Smooth muscle cell (in vitro differentiated cells): ENCODE measurements around the gene KRT1. TPM values are rescaled to one million over a fixed set of nuclear protein-coding genes. Genes with fewer than 3 reads are reported as not detected.

ENCODE experiments used
- DNase-seq: peaks from one replicate; lab custom pipeline; 2025; ENCODE audit not compliant: unreplicated experiment; lab: John Stamatoyannopoulos, UW
- H2AFZ ChIP-seq: fragments of 200-600 bp; sonication (generic); 2 replicates; pipeline ENCODE4 v1.6.0; 2016; ENCODE audit warnings: antibody characterized with exemption, low read depth, mild to moderate bottlenecking
- H3F3A ChIP-seq: fragments of 200-600 bp; sonication (generic); 2 replicates; pipeline ENCODE4 v1.6.0; 2017; ENCODE audit warnings: antibody characterized with exemption, low read depth
- H3K27ac ChIP-seq: fragments of 200-600 bp; sonication (generic); 2 replicates; pipeline ENCODE4 v1.5.1; 2016; ENCODE audit warnings: low read depth, mild to moderate bottlenecking
- H3K27me3 ChIP-seq: fragments of 200-600 bp; sonication (generic); 2 replicates; pipeline ENCODE4 v1.6.1; 2016; ENCODE audit warnings: low read depth, mild to moderate bottlenecking
- H3K36me3 ChIP-seq: fragments of 200-600 bp; sonication (generic); 2 replicates; pipeline ENCODE4 v1.5.1; 2016; ENCODE audit warnings: low read depth
- H3K4me1 ChIP-seq: fragments of 200-600 bp; sonication (generic); 2 replicates; pipeline ENCODE4 v1.5.1; 2016; ENCODE audit warnings: low read depth
- H3K4me2 ChIP-seq: fragments of 200-600 bp; sonication (generic); 2 replicates; pipeline ENCODE4 v1.6.0; 2016; ENCODE audit warnings: mild to moderate bottlenecking
- H3K4me3 ChIP-seq: fragments of 200-600 bp; sonication (generic); 2 replicates; pipeline ENCODE4 v1.5.1; 2016; ENCODE audit warnings: mild to moderate bottlenecking
- H3K79me2 ChIP-seq: fragments of 200-600 bp; sonication (generic); 2 replicates; pipeline ENCODE4 v1.6.0; 2016; ENCODE audit warnings: low read depth, mild to moderate bottlenecking
- H3K9ac ChIP-seq: fragments of 200-600 bp; sonication (generic); 2 replicates; pipeline ENCODE4 v1.6.0; 2016; ENCODE audit warnings: low read depth
- H3K9me3 ChIP-seq: fragments of 200-600 bp; sonication (generic); replicated peaks from 2 replicates; pipeline ENCODE4 v1.5.1; 2016; ENCODE audit warnings: low read depth
- H4K20me1 ChIP-seq: fragments of 200-600 bp; sonication (generic); 2 replicates; pipeline ENCODE4 v1.6.0; 2016; ENCODE audit warnings: low read depth
- WGBS: methylation state at CpG from one replicate; pipeline ENCODE4 v1.1.7; 2016; ENCODE audit warnings: low lambda C conversion rate; 5-methylcytosine and 5-hydroxymethylcytosine counted together
- polyA plus RNA-seq: library from polyadenylated mRNA; unstranded; fragments of >200 nt; fragmentation: Nextera tagmentation; extraction: Ambion mirVana; gene quantifications from 2 replicates; pipeline ENCODE4 v1.2.1, GENCODE V29; 2016
- total RNA-seq: library from RNA; depleted of rRNA; stranded (reverse); fragments of >200 nt; gene quantifications from 2 replicates; pipeline ENCODE4 v1.2.3, GENCODE V29; 2014
- TF ChIP-seq, protein P1 (sequence below): fragments of 200-600 bp; sonication (generic); IDR thresholded peaks from 2 replicates; pipeline ENCODE4 v1.5.1; 2017; ENCODE audit warnings: borderline replicate concordance, mild to moderate bottlenecking, antibody characterized with exemption; ENCODE audit not compliant: insufficient read depth, poor library complexity, severe bottlenecking

KRT1 gene
- total and polyA plus RNA-seq, 2 experiments from 2014 or later, result 5.6 to 13.5 TPM

DNA sequence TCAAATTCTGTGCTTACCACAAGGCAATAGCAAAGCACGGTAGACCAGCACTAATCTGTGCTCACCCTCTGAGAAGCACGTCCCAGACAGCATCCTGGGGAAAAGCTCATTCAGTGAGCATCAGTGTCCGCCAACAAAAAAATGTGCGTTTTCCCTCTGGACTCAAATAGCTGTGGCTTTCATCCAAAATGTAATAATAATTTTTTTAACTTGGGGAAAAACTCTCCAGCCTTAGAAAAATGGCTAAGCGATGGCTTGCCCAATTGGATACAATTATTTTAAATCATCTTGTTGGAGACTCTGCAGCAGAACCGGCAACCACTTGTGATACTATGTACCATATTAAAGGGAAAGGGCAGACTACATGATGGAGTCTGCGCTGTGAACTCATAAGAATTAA, 24.3 kb upstream of the KRT1 start:
- Histone ChIP-seq H3K4me2 (no peak overlapping the region), H3K79me2 (no peaks in the 10 kb centered on the region), H3K27ac (no peak overlapping the region), H4K20me1 (no peaks in the 10 kb centered on the region), H3K4me1 (no peaks in the 10 kb centered on the region), H2AFZ (no peak overlapping the region), H3K9ac (no peak overlapping the region), H3K4me3 (no peak overlapping the region), H3K9me3 (no peaks in the 10 kb centered on the region), H3K36me3 (no peaks in the 10 kb centered on the region), H3F3A (no peaks in the 10 kb centered on the region), H3K27me3 (peaks cover 40% of the 10 kb centered on the region)
- TF ChIP-seq, protein P1, sequence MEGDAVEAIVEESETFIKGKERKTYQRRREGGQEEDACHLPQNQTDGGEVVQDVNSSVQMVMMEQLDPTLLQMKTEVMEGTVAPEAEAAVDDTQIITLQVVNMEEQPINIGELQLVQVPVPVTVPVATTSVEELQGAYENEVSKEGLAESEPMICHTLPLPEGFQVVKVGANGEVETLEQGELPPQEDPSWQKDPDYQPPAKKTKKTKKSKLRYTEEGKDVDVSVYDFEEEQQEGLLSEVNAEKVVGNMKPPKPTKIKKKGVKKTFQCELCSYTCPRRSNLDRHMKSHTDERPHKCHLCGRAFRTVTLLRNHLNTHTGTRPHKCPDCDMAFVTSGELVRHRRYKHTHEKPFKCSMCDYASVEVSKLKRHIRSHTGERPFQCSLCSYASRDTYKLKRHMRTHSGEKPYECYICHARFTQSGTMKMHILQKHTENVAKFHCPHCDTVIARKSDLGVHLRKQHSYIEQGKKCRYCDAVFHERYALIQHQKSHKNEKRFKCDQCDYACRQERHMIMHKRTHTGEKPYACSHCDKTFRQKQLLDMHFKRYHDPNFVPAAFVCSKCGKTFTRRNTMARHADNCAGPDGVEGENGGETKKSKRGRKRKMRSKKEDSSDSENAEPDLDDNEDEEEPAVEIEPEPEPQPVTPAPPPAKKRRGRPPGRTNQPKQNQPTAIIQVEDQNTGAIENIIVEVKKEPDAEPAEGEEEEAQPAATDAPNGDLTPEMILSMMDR, result no peak
- no peak for DNase-seq
- 90% methylated on average over 7 of the region's 7 CpGs for WGBS

DNA sequence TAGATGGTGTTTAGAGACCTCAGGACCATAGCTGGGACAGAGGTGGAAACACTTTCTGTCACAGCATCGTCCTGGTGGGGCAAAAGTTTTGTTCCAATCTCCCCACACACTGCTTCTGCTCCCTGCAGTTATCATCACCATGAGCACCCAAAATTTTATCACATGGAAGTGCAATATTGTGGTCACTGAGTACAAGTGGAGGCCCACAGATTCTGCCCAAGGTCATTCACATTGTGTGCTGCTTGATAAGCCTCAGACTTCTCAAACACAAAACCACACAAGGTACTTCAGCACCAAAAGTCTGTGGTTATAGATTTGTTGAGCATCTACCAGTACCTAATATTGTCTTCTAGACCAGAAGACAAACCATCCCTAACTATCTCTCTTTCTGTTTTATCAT, 23.7 kb upstream of the KRT1 start:
- H3K9me3 ChIP-seq, result no peaks in the 10 kb centered on the region
- H3K4me2 ChIP-seq, result no peak overlapping the region
- TF ChIP-seq, protein P1, result no peak
- H3F3A ChIP-seq, result no peaks in the 10 kb centered on the region
- H3K79me2 ChIP-seq, result no peaks in the 10 kb centered on the region
- H3K27me3 ChIP-seq, result peaks cover 41% of the 10 kb centered on the region
- H3K4me1 ChIP-seq, result no peaks in the 10 kb centered on the region
- H3K9ac ChIP-seq, result no peak overlapping the region
- H3K27ac ChIP-seq, result no peak overlapping the region
- no peaks in the 10 kb centered on the region for H3K36me3 ChIP-seq
- no peak overlapping the region for H3K4me3 ChIP-seq
- H2AFZ ChIP-seq, result no peak overlapping the region
- 57% methylated on average over 1 of the region's 1 CpG for WGBS
- no peak for DNase-seq
- H4K20me1 ChIP-seq, result no peaks in the 10 kb centered on the region

DNA sequence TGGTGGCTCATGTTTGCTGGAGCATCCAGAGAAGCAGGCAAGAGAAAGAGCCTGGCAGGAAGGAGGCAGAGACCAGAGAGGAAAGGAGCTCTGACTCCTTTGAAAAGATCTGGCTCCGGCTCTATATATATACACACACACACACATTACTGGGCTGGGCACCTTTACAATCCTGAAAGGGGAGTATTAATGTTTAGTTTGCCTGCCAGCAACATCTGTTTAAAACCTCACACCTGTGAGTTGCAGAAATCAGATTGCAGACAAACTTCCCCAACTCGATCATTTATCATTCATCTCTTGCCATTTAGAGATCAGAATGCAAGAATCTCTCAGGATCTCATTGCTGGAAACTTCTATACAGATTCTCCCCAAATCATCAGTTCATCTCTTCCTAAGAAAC, 23.2 kb upstream of the KRT1 start, which contains the start of gene KRT77:
Gene KRT77 (minus strand): TSS at position 101 of the 400 bp plus-strand sequence. CDS start 90 bp downstream, at position 11.
- Histone ChIP-seq H3K4me3 (no peak within 1 kb of the TSS), H3K36me3 (no peaks in the 10 kb centered on the region), H2AFZ (no peak within 1 kb of the TSS), H4K20me1 (no peaks in the 10 kb centered on the region), H3K4me2 (no peak within 1 kb of the TSS), H3F3A (no peaks in the 10 kb centered on the region), H3K9me3 (no peaks in the 10 kb centered on the region), H3K4me1 (no peaks in the 10 kb centered on the region), H3K27me3 (peaks cover 44% of the 10 kb centered on the region), H3K79me2 (no peaks in the 10 kb centered on the region), H3K9ac (no peak within 1 kb of the TSS), H3K27ac (no peak within 1 kb of the TSS)
- DNase-seq, result no peak
- TF ChIP-seq, protein P1, result no peak
- 86% methylated on average over 2 of the region's 2 CpGs for WGBS

DNA sequence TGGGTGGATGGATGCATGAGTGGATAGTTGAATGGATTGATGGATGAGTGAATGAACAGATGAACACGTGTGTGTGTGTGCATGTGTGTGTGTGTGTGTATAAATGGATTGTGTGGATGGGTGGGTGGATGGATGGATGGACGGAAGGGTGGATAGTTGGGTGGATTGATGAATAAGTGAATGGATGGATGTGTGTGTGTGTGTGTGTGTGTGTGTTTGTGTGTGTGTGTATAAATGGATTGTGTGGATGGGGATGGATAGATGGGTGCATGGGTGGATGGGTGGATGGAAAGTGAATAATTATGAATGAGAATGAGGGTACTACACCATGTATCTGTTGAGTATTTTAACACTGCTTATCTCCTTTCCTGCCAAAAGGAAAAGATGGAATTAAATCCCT, 22.1 kb upstream of the KRT1 start:
- Histone ChIP-seq H3K79me2 (no peaks in the 10 kb centered on the region), H3K27ac (no peak overlapping the region), H3F3A (no peaks in the 10 kb centered on the region), H4K20me1 (no peaks in the 10 kb centered on the region), H2AFZ (no peak overlapping the region), H3K4me2 (no peak overlapping the region), H3K9ac (no peak overlapping the region), H3K4me3 (no peak overlapping the region), H3K4me1 (no peaks in the 10 kb centered on the region), H3K36me3 (no peaks in the 10 kb centered on the region), H3K27me3 (peaks cover 55% of the 10 kb centered on the region), H3K9me3 (no peaks in the 10 kb centered on the region)
- 83% methylated on average over 2 of the region's 2 CpGs for WGBS
- TF ChIP-seq, protein P1, result no peak
- no peak for DNase-seq
